Endothelial cell of umbilical vein (primary cell): ENCODE results near the gene R3HDM2.

ENCODE experiments used
- CTCF ChIP-seq, 2 donors: IDR thresholded peaks; 1 replicate in 1 of 2; 2 replicates in 1 of 2; pipeline ENCODE4 v1.5.1; 2011; ENCODE audit warnings: low read length in 2 of 2, mild to moderate bottlenecking in 2 of 2, moderate library complexity in 2 of 2, control low read depth in 1 of 2, inconsistent platforms in 1 of 2, low read depth in 1 of 2; ENCODE audit not compliant: insufficient read depth in 1 of 2; ENCODE audit errors: extremely low read depth in 1 of 2
- EZH2 ChIP-seq: IDR thresholded peaks from 2 replicates; pipeline ENCODE4 v1.6.1; 2012; ENCODE audit warnings: borderline replicate concordance, low read depth, mild to moderate bottlenecking, moderate library complexity, low read length, inconsistent platforms; ENCODE audit not compliant: severe bottlenecking
- FOS ChIP-seq: IDR thresholded peaks from 2 replicates; pipeline ENCODE4 v1.6.1; 2011; ENCODE audit warnings: mild to moderate bottlenecking, low read length, moderate library complexity, borderline replicate concordance; ENCODE audit not compliant: insufficient read depth
- MYC ChIP-seq: IDR thresholded peaks from one replicate; pipeline ENCODE4 v1.6.1; 2011; ENCODE audit warnings: mild to moderate bottlenecking, low read depth, low read length
- POLR2A ChIP-seq: IDR thresholded peaks from 2 replicates; pipeline ENCODE4 v1.6.1; 2012; ENCODE audit warnings: low read depth, mild to moderate bottlenecking, control low read depth, low read length
- POLR2AphosphoS5 ChIP-seq: IDR thresholded peaks from 2 replicates; pipeline ENCODE4 v1.6.1; 2012; ENCODE audit warnings: low read depth, mild to moderate bottlenecking, control low read depth, low read length, moderate library complexity; ENCODE audit not compliant: insufficient read depth
- TF ChIP-seq, protein P1 (sequence below): IDR thresholded peaks from 2 replicates; pipeline ENCODE4 v1.6.1; 2011; ENCODE audit not compliant: insufficient read depth, insufficient read length

DNA sequence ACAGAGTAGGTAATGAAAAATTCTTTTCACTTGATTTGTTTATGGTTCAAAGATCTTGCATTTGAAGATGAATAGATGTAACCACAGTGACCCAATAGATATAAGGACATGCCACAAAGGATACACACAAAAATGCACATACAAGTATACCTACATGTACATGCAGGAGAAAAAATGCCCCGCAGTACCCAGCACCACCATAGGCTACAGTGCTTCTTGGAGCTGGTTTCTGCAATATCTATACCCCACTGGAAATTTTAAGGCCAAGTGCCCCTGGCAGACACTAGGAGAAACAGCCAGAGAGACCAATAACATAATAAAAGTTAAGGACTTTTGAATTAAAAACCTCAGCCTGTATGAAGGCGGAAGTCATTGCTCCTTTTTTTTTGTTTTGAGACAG lies 167.7 kb downstream of the R3HDM2 start:
- no peak for TF ChIP-seq CTCF (IDR thresholded peaks at IDR 0.05; ENCODE audit: extremely low read depth in 1 of 2, insufficient read depth in 1 of 2, low read depth in 1 of 2, low read length in 2 of 2)
- no peak for TF ChIP-seq MYC
- no peak for TF ChIP-seq POLR2A
- no peak for TF ChIP-seq EZH2
- TF ChIP-seq, protein P1, sequence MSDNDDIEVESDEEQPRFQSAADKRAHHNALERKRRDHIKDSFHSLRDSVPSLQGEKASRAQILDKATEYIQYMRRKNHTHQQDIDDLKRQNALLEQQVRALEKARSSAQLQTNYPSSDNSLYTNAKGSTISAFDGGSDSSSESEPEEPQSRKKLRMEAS = no peak
- no peak for TF ChIP-seq POLR2AphosphoS5
- TF ChIP-seq FOS = no peak
